GM11168 (cell line): ENCODE measurements around the gene SLC12A9.
"Not testable (repeated sequence)": the region's sequence is repeated elsewhere in the genome, so short reads cannot be mapped to it uniquely, and the experiment has no call there.

ENCODE experiments used
- in situ Hi-C: fragments of 300-500 bp; cut with MboI; formaldehyde crosslinking; loops from one replicate; pipeline ENCODE4 v1.12.0; 2022; ENCODE audit warnings: low sequenced_read_pairs; ENCODE audit not compliant: unreplicated experiment

Gene SLC12A9

DNA sequence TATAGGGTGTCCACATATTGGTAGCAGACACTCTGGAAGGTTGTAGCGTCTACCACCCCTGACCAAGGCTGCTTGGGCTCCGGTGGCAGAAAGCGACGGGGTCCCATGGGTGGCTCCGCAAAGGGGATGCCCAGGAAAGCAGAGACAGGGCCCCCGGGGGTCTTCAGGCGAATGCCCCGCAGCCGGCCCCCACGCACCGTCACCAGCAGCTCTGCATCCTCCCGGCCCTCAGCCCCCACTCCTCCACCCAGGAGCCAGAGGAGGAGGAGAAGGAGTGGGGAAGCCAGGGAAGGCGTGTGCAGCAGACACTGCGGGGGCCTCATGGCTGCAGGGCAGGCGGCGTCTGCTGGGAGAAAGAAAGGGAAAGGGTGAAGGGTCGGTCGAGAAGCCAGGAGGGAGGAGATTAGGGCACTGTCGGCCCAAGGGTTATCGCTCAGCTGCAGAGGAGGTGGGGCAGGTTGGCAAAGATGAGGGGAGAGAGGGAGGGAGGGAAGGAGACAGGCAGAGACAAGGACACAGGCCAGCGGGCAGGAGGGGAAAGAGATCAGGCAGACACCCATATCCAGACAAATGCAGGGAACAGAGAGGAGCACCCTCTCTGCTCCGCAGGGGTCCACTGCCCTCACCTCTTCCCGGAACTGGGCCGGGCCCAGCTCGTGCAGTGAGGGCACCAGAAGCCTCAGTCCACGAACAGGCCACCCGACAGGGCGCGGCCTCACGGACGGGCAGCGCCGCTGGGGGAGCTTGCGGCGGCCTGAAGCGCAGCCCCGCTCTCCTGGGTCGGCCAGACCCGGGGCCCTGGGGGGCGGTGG lies 41.6 kb downstream of the SLC12A9 start:
- in situ Hi-C loops, result loop anchor here (5.0 kb wide), 1 partner anchor 163 kb away; no protein-coding TSS in a partner anchor

DNA sequence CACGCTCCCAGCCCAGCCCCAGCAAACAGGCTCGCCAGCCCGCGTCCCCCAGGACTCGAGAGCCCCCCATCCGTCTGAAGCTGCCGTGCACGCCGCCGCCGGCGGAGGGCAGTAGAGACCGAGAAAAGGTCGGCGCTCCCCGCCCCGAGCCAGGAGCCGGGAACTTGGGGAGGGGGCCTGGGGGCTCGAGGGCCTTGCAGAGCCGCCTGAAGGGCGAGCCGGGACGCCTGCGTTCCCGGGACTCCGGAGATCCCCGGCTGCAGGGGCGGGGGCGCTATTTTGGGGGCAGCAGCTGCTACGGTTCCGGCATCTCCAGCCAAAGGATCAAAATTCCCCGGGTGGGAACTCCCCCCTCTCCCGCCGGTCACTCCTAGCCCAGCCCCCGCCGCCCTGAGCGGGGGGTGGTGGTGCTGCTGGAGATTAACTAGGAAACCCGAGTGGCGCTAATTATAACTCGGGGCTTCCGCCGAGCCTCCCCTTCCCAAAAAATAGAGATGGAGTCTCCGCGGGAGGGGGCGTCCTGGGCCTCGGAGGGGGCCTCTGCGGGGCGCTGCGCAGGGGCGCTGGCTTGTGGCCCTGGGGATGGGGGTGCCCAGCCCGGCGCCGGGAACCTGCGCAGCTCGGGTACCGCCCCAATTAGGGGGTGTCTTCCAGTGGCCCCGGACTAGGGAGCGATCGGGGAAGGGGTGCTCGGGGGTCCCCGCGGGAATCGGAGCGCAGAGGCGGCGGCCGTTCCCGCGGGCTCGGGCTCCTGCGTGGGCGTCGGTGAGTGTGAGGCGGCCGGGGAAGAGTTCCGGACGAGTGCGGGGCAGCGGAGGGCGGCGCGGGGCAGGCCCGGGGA lies 42.6 kb downstream of the SLC12A9 start:
- in situ Hi-C loops, result loop anchor here (5.0 kb wide), 1 partner anchor 162 kb away; no protein-coding TSS in a partner anchor

DNA sequence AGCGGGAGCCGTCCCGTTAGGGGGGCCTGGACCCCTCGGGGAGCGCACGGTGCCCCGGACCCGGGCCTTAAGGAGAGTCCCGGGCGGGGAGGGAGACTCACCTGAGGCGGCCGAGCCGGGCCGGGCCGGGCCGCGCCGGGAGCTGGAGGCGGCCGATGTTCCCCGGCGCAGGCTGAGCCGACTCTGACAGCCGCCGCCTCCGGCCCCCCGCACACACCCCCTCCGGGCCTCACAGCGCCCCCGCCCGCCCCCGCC lies 43.1 kb downstream of the SLC12A9 start, which contains the start of gene ACHE:
TSS of gene ACHE (minus strand) at position 188 of the 255 bp plus-strand sequence. CDS start 1,656 bp downstream, outside the sequence.
- in situ Hi-C loops, result no loop called here

DNA sequence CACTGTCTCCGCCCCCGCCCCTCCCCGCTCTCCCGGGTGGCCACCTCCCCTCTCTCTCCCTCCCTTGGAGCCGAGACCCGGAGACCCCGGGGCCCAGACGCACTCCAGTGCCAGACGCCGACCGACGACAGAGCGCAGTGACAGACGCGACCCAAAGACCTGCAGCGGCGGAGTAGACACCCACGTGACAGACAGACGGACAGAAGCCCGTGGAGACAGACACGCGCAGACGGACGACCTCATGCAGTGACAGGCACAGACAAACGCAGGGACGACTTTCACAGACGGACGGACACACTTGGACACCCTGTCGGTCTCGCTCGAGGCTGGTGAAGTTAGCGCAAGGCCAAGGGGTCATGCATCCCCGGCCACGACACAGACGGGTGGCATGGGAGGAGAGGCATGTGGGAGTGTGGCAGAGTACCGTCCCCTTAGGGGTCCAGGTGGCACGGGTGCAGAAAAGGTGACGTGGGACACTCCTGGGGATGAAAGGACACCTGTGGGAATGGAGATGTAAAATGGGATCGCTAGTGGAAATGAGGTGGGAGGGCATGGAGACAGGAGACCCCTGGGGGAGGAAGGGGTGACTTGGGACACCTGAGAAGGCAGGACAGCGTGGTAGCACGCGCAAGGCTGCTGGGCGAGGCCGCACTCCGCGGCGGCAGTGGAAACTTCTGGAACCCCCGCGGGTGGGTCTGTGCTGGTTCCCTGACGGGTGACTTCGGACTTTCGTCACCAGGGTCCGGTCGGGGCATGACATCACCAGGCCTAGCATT lies 43.6 kb downstream of the SLC12A9 start:
- in situ Hi-C loops, result no loop called here

DNA sequence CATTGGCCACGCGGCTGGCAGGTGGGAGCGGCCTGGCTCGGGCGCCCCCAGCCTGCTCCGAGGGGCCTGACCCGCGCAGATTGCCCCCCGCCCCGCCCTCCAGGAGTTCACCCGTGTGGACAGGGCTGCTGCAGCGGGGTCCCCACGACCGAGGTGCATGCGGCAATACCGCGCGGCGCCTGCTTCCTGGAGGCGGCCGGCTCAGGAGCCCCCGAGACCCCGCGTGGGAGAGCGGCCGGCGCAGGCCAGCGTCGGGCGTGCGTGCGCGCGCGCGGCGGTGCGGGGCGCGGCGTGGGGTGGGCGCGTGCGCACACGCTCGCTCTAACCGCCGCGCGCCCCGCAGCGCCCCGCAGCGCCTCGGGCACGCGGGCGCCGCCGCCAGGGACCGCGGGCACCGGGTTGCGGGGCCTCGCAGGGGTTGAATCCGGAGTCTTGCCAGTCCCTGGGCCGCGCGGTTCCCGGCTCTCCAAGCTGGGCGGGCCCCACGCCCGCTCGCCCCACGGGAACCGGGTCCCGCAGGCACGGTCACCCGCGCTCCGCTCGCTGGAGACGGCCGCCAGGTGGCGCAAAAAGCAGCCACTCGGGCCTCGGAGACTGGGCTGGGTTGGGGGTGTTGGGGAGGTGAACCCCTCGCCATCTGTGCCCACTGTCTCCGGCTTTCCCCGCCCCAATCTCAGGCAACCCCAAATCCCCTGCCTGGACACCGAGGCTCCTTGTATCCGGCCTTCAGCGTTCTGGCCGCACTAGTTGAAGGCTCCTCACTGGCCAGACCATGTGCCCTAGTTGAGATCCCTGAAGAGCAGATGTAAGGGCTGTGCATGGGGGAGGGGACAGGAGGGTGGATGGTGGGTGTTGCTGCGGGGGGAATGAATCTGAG lies 44.5 kb downstream of the SLC12A9 start:
- in situ Hi-C loops, result no loop called here

DNA sequence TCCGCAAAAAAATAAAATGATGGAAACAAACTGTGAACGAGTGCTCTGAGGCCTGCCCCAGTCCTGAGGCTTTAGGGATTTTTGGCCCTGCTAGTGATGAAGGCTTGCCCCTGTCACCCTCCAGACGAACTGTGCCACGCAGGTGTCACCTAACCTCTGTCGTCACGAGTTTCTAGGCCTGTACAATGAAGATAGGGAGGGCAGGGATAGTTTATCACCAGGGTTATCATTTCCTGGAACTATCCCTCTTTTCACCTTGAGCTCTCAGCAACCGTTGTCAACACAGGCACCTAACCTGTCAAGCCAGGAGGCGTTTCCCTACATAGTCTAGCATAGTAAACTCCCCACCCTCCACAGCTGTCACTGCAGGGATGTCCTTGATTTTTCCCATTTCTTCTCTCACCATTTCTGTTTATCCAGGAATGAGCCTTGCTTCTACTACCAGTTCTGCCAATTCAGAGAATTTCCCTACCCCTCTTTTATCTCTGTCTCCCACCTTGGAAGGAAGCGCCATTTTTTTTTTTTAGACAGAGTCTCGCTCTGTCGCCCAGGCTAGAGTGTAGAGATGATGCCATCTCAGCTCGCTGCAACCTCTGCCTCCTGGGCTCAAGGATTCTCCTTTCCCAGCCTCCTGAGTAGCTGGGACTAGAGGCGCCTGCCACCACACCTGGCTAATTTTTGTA lies 45.4 kb downstream of the SLC12A9 start:
- in situ Hi-C loops, result no loop called here

DNA sequence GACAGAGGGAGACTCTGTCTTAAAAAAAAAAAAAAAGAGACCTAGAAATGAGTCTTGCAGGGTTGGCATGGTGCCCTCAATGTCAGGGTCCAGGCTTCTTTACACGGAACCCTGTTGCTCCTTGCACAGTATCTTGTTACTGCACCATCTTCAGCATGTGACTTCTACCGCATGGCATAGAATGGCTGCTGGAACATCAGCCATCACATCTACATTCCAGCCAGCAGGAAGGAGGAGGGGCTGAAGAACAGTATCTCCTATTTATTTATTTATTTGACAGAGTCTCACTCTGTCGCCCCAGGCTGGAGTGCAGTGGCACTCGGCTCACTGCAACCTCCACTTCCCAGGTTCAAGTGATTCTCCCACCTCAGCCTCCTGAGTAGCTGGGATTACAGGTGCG lies 46.9 kb downstream of the SLC12A9 start:
- in situ Hi-C loops, result no loop called here

DNA sequence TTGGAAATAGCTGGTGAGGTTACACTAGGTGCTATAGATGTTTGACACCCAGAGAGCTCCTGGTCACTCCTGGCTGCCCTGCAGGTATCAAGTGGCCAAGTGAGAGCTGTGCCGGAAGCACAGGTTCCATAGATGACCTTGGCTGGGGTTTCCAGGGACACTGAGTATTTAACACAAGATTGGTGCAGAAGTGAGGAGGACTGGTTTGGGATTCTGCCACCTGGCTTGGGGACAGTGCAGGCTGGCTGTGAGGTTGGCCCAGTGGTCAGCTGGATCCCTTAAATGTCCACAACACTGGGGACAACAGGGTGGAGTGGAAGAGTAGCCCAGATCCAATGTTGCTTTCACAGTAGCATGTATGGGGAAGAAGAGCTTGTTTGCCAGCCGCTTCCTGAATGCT lies 48.5 kb downstream of the SLC12A9 start:
- in situ Hi-C loops, result no loop called here

DNA sequence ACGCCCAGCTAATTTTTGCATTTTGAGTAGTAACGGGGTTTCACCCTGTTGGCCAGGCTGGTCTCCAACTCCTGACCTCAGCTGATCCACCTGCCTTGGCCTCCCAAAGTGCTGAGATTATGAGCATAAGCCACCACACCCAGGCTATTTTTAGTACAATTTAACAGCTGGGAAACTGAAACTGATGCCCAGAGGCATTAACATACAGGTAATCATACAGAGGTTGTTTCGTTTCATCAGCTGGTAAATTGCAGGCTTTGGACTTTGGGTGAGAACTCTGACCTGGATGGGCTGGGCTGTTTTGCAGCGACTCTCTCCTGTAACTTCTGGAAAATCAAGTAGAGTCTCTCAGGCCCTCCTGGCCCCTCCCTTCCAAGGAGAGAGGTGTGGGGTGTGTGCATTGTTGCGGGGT lies 49.4 kb downstream of the SLC12A9 start:
- in situ Hi-C loops, result no loop called here

DNA sequence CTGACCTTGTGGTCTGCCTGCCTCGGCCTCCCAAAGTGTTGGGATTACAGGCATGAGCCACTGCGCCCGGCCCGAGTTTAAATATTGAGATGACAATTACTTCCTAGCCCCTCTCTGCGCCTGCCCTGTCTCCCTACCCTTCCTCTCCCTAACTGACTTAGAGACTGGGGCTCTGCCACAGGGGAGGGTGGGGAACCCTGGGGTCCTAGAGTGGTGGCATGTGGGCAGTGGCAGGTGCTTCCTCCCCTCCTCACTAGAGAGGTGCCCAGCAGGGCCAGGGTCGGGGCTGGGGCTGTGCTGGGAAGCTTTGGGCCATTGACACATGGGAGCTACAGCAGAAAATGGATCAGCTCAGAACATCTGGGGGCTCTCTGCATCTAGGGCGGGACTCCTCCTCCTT lies 50.1 kb downstream of the SLC12A9 start:
- in situ Hi-C loops, result no loop called here

DNA sequence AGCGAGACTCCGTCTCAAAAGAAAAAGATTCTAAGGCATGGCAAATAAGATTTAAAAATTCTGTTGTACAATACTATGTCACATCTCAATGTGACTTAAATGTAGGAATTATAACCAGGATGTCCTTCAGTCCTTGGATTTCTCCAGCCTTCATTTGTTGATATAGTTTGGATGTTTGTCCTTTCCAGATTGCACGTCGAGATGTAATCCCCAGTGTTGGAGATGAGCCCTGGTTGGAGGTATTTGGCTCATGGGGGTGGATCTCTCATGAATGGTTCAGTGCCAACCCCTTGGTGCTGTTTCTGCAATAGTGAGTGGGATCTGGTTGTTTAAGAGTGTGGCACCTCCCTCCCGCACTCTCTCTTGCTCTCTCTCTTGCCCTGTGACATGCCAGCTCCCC lies 56.0 kb downstream of the SLC12A9 start:
- in situ Hi-C loops, result no loop called here

DNA sequence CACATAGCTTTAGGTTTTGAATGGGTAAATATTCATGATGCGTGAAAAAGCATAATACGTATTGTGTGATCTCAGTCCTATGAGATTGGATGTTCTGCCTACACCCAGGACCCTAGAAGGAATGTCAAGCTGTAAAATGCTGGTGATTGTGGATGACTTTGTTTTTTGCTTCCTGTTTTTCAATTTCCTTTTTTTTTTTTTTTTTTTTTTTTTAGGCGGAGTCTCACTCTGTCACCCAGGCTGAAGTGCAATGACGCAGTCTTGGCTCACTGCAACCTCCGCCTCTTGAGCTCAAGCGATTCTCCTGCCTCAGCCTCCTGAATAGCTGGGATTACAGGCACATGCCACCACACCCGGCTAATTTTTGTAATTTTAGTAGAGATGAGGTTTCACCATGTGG lies 57.9 kb downstream of the SLC12A9 start:
- in situ Hi-C loops, result not testable (repeated sequence)

DNA sequence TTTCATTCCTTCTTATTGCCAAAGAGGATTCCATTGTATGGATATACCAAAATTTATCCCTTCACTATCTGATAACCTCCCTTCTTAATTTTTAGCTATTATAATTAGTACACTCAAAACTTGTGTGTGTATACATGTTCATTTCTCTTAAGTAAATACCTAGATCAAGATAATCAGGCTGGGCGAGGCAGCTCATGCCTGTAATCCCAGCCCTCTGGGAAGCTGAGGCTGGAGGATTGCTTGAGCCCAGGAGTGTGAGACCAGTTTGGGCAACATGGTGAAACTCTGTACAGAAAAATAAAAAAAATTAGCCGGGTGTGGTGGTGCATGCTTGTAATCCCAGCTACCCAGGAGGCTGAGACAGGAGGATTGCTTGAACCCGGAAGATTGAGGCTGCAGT lies 59.0 kb downstream of the SLC12A9 start:
- in situ Hi-C loops, result no loop called here

DNA sequence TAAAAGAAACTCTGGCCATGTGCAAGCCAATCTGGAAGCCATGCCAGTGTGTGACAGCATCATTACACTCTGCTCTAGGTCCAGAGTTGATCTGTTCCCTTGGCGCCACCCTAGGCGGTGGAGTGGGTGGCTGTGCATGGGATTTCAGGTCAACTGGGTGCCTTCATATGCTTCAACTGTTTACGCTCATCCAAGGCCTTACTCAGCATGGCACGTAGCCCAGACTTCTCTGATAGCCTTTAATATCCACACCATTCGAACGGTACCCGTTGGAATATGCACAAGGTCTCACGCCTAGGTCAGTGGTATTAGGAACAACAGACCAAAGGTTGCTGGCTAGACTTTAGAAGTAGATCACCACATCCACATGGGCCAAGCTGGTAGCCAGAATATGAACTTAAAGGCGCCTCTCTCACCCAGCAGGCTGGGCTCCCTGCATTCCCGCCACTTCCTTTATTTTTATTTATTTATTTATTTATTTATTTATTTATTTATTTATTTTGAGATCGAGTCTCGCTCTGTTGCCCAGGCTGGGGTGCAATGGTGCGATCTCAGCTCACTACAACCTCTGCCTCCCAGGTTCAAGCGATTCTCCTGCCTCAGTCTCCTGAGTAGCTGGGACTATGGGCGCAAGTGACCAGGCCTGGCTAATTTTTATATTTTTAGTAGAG lies 61.8 kb downstream of the SLC12A9 start:
- in situ Hi-C loops, result no loop called here

DNA sequence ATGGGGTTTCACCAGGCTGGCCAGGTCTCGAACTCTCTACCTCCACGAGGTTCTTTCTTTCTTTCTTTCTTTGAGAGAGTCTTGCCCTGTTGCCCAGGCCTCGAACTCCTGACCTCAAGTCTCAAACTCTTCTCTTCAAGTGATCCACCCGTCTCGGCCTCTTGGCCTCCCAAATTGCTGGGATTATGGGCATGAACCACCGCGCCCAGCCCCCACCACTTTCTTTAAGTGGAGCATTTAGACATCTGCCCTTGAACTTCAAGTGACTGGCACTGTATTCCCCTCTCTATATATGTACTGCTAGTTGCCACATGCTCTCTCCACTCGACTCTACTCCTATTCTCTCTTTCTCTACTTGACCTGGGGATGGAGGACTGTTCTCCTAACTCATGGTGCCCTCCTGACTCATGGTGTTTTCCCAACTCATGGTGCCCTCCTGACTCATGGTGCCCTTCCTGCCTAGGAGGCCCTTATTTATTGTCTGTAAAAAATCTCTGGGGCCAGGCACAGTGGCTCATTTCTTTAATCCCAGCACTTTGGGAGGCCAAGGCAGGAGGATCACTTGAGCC lies 62.5 kb downstream of the SLC12A9 start:
- in situ Hi-C loops, result no loop called here
